ENCODE measurements around the gene SQSTM1.

DNA sequence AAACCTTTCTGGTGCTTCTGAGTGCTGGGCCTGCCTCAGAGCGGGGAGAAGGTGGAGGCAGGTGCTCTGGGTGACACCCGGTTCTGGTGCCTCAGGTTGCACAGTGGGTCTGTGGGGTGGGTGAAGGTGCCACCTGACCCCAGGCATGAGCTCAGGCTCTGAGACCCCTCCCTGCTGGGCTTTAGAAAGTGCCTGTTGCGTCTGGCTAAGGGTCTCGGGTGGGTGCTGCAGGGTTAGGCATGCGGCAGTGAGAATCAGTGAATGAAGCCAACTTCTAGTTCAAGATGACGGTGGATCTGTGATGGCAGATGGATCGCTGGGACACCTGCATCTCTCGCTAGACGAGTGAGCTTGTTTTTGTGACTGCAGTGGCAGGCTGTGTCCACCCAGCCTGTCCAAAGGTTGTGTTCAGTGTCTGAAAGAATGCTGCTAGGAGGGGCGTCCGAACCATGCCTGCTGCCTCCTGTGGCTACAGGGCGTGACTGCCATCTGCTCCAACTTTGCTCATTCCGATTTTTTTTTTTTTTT is 5.0 kb downstream of the SQSTM1 start:
- TF ChIP-seq CTCF (IDR thresholded peaks at IDR 0.05) = no peak
- no peak for TF ChIP-seq ESRRA (IDR thresholded peaks at IDR 0.05; ENCODE audit: borderline replicate concordance, low read length)
- TF ChIP-seq POLR2A (IDR thresholded peaks at IDR 0.05; ENCODE audit: low read length) = no peak
- TF ChIP-seq, protein P1, sequence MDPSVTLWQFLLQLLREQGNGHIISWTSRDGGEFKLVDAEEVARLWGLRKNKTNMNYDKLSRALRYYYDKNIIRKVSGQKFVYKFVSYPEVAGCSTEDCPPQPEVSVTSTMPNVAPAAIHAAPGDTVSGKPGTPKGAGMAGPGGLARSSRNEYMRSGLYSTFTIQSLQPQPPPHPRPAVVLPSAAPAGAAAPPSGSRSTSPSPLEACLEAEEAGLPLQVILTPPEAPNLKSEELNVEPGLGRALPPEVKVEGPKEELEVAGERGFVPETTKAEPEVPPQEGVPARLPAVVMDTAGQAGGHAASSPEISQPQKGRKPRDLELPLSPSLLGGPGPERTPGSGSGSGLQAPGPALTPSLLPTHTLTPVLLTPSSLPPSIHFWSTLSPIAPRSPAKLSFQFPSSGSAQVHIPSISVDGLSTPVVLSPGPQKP (IDR thresholded peaks at IDR 0.05; ENCODE audit: low read depth, low read length) = no peak
- no peak for TF ChIP-seq KDM1A (IDR thresholded peaks at IDR 0.05; ENCODE audit: low read depth)
- TF ChIP-seq USF2 (IDR thresholded peaks at IDR 0.05) = no peak
- no peak for TF ChIP-seq EP300 (IDR thresholded peaks at IDR 0.05)
- no peak for TF ChIP-seq SMC3 (IDR thresholded peaks at IDR 0.05)
- TF ChIP-seq RFX5 (IDR thresholded peaks at IDR 0.05) = no peak
- no peak for TF ChIP-seq JUNB (IDR thresholded peaks at IDR 0.05)
- TF ChIP-seq MAFK (IDR thresholded peaks at IDR 0.05; ENCODE audit: partially characterized antibody) = no peak
- no peak for TF ChIP-seq MAZ (IDR thresholded peaks at IDR 0.05; ENCODE audit: borderline replicate concordance, low read depth, low read length)
